Measurements from ENCODE around the gene LZTR1. TPM values are rescaled to one million over a fixed set of nuclear protein-coding genes. Genes with fewer than 3 reads are reported as not detected.
A peak's percentile ranks its signal among the peaks of the same experiment; 100 is the strongest.
"Not testable (repeated sequence)": the region's sequence is repeated elsewhere in the genome, so short reads cannot be mapped to it uniquely, and the experiment has no call there.

LZTR1 gene
- polyA plus RNA-seq (2013, experiment 1 of 2; ENCODE audit: insufficient read length), result 38.8 TPM
- 37.1 TPM for polyA plus RNA-seq (2013, experiment 2 of 2; ENCODE audit: insufficient read length)

DNA sequence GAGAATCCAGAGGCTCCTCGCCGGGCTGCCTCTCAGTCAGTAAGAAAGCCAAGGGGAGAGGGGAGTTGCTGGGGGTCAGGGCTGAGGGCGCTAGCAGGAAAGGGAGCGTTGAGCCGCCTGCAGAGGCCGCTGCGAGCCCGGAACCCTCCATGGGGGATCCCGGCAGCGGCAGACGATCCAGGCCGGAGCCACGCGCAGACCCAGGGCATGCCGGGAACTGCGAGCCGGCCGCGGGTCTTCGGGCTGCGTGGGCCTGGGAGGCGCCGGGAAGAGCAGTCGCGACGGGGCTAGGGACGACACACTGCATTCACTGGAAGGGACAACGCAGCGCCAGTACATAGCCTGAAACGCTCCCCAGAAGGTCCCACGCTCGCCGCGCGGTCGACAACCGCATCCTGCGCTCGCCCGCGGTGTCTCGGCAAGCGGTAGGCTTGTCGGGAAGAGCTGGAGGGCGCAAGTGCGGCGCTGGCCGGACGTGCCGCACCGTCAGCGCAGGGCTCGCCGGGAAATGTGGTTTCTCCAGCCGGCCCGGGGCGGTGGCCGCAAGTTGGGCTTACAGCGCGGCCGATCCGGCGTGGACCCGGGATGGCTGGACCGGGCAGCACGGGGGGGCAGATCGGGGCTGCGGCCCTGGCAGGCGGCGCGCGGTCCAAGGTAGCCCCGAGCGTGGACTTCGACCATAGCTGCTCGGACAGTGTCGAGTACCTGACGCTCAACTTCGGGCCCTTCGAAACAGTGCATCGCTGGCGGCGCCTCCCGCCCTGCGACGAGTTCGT, at the start of gene LZTR1:
Gene LZTR1, plus strand, starts transcription at position 511 of the 776 bp plus-strand sequence. Its CDS starts 75 bp downstream, at position 586.
- DNase-seq, result peak; percentile 83

DNA sequence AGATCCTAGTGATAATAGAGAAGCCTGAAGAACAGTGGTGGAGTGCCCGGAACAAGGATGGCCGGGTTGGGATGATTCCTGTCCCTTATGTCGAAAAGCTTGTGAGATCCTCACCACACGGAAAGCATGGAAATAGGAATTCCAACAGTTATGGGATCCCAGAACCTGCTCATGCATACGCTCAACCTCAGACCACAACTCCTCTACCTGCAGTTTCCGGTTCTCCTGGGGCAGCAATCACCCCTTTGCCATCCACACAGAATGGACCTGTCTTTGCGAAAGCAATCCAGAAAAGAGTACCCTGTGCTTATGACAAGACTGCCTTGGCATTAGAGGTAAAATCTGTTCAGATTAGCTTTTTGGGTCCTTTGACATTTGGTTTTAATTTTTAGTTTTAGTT, 48.2 kb upstream of the LZTR1 start:
- DNase-seq, result no peak

GRCh38 chr22:20935049-20935448, 47.0 kb upstream of the LZTR1 start:
- DNase-seq, result not testable (repeated sequence)

DNA sequence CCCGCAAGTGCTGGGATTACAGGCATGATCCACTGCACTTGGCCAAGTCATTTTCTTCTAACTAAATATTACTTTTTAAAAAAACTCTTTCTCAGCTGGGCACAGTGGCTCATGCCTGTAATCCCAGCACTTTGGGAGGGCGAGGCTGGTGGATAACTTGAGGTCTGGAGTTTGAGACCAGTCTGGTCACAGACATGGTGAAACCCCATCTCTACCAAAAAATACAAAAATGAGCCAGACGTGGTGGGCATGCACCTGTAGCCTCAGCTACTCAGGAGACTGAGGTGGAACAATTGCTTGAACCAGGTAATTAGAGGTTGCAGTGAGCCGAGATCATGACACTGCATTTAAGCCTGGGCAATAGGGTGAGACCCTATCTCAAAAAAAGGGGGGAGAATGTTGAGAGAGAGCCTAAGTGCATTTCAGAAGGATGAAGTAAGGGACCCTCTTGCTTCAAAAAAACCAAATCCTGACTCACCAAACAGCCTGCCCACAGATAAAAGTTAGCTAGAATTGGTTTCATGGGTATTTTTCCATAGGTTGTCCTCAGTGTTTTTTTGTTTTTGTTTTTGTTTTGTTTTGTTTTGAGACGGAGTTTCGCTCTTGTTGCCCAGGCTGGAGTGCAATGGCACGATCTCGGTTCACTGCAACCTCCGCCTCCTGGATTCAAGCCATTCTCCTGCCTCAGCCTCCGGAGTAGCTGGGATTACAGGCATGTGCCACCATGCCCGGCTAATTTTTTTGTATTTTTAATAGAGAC, 46.1 kb upstream of the LZTR1 start:
- DNase-seq, result not testable (repeated sequence)

GRCh38 chr22:20937031-20937793, 44.9 kb upstream of the LZTR1 start:
- no peak for DNase-seq

DNA sequence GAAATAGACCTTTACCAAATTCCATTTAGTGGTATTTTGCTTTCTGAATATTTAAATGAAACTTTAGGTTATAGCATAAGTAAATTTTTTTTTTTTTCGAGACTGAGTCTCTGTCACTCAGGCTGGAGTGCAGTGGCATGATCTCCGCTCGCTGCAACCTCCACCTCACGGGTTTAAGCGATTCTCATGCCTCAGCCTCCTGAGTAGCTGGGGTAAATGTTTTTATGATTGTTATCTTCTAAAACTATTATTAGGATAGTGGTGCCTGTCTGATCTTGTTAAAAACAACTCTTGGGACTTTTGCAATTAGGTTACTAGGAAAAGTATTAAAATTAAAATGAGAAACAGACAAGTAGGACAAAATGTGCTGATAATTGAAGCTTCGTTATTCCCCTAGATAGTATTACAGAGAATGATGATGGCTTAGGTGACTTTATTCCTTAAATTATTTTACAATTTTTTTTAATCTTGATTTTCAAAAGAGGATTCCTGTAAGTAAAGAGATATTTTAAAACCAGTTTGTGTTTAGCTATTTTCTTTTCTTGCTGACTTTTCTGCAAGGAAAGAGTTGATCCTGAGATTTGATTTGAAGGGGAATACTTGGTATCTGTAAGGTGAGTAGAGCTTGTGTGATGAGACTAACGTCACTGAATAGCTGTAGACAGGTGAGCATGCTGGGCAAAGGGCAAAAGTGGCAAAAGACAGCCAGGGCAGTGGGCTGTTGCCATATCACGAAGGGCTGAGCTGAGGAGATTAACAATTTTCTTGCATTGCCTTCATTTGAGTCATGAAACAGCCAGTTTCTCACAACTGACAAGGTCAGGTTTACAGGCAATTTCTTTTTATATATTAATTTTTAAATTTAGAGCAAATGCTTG, 44.1 kb upstream of the LZTR1 start:
- no peak for DNase-seq

DNA sequence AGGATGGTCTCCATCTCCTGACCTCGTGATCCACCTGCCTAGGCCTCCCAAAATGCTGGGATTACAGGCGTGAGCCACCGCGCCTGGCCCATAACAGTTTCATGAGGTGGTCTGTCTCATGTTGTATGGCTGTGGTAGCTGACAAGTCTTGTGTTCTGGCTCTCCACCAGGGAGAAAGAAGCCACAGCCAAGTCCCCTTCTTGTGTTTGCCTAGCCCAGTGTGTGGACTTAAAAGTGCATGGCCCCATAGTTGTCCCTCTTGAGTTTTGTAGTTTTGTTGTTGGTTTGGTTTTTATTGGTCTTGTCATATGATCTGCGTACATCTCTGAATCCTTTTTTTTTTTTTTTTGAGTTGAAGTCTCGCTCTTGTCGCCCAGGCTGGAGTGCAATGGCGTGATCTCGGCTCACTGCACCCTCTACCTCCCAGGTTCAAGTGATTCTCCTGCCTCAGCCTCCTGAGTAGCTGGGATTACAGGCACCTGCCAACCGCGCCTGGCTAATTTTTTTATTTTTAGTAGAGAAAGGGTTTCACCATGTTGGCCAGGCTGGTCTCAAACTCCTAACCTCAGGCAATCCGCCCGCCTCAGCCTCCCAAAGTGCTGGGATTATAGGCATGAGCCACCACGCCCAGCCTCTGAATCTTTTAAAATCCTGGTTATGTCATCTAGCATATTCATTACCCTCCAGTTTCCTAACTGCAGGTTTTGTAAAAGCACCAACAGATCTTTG, 42.5 kb upstream of the LZTR1 start:
- DNase-seq, result not testable (repeated sequence)

DNA sequence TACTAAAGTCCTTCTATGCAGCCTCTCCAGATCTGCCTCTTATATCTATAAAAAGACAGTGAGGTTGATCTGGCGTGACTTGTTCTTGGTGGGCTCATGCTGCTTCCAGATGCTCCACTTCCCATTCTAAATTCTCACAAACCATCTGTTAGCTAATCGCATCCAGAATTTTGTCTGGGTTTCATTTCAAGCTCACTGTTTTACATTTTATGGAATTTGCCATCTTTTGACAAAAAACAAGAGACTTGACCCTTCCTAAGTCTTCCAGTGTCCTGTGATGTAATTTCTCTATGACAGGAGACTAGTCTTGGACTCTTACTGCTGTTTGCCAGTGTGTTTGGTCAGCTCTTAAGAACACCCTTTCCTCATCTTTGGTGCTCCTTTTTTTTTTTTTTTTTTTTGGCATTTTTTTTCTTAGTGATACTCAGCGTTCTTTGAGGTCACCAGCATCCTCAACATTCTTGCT, 41.9 kb upstream of the LZTR1 start:
- peak; percentile 47 for DNase-seq

- no peak for DNase-seq
These were observed 41.2 kb upstream of the LZTR1 start for GRCh38 chr22:20940904-20941385.

GRCh38 chr22:20942203-20942902, 39.7 kb upstream of the LZTR1 start:
- not testable (repeated sequence) for DNase-seq

GRCh38 chr22:20943104-20943933, 38.8 kb upstream of the LZTR1 start:
- DNase-seq, result no peak

DNA sequence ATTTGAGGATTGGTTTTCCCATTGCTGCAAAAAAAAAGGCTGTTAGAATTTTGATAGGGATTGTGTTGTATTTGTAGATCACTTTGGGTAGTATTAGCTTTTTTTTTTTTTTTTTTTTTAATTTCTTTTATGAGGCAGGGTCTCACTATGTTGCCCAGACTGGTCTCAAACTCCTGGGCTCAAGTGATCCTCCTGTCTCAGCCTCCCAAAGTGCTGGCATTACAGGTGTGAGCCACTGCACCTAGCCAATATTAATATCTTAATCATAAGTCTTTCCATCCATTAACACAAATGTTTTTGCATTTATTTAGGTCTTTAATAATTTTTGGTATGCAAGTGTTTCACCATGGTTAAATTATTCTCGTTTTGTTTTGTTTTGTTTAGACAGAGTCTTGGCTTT, 38.1 kb upstream of the LZTR1 start:
- no peak for DNase-seq

DNA sequence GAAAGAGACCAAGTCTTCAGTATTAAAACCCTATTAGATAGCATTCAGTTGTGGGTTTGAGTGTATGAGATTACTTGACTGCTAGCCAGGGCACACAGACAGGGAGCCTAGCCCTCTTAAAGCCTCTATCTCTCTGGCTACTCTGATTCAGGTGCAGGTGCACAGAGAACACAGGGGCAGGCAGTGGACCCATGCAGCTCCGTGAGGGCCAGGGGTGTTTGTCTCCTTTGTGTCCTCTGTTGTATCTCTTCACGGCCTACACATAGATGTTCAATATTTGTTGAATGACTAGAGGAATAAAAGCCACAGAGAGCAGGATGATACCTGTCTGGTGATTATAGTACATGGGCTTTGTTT, 36.5 kb upstream of the LZTR1 start:
- DNase-seq, result no peak

- DNase-seq, result no peak
These were observed 35.8 kb upstream of the LZTR1 start for GRCh38 chr22:20946080-20946986.

DNA sequence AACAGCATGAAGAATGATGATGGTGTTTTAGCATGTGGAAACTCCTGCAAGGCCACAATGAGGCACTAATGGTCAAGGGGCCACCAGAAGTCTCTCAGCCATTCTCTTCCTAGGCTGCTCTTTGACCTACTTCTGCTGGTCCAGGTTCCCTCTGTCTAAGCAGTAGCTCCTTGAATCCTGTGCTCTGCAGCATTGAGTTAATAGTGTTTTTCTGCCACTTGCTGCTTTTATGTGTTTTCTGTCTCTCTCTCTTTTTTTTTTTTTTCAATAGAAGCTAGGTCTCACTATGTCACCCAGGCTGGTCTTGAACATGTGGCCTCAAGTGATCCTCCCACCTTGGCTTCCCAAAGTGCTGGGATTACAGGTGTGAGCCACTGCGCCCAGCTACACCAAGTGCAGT, 35.1 kb upstream of the LZTR1 start:
- DNase-seq, result no peak

DNA sequence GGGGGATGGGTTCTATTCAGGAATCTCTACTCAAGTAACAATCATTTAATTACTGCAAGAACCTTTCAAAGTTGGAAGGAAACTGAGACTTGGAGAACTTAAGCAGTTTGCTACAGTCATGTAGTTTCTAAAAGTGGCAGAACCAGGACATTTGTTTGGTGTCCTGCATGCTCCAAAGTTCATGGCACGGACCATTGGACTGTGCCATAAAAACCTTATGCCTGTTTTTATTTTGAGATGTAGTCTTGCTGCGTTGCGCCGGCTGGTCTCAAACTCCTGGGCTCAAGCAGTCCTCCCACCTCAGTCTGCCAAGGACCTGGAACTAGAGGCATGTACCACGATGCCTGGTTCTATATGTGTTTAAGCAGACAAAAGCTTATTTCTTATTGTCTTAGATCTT, 33.6 kb upstream of the LZTR1 start:
- no peak for DNase-seq

- no peak for DNase-seq
These were observed 33.1 kb upstream of the LZTR1 start for GRCh38 chr22:20948989-20949388.

DNA sequence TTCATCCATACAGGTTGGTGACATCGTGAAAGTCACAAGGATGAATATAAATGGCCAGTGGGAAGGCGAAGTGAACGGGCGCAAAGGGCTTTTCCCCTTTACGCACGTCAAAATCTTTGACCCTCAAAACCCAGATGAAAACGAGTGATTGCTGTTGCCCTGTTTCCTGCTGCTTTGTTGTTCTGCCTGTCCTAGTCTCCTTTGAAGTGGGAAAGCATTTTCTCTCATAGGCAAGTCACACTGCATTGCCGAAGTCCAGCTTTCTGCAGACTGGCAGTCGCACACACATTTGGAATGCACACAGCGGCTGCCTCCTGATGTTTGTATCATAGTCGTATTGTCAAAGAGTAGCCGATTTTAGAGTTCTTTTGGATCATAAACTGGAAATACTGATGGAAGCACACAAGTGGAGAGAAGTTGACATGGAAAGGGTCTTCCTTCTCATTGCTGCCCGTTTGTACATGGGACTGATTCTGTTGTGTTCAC, 32.4 kb upstream of the LZTR1 start:
- DNase-seq, result no peak
